Lower leg skin (tissue), 3 donors: ENCODE results near the gene ADGRV1.

Experiments
- POLR2A ChIP-seq, 2 donors: fragments of 450-650 bp; IDR thresholded peaks; one replicate each; pipeline ENCODE4 v1.6.1; 2016 to 2017; ENCODE audit warnings: antibody characterized with exemption in 2 of 2, mild to moderate bottlenecking in 1 of 2, moderate library complexity in 1 of 2
- TF ChIP-seq, protein P1 (sequence below), 3 donors: fragments of 450-650 bp; IDR thresholded peaks; one replicate each; pipeline ENCODE4 v1.5.1; 2016; ENCODE audit warnings: antibody characterized with exemption in 3 of 3, mild to moderate bottlenecking in 3 of 3, moderate library complexity in 2 of 3

GRCh38 chr5:90519081-90519480 is 39.5 kb upstream of the ADGRV1 start:
- TF ChIP-seq POLR2A (IDR thresholded peaks at IDR 0.05), result no peak
- TF ChIP-seq, protein P1, sequence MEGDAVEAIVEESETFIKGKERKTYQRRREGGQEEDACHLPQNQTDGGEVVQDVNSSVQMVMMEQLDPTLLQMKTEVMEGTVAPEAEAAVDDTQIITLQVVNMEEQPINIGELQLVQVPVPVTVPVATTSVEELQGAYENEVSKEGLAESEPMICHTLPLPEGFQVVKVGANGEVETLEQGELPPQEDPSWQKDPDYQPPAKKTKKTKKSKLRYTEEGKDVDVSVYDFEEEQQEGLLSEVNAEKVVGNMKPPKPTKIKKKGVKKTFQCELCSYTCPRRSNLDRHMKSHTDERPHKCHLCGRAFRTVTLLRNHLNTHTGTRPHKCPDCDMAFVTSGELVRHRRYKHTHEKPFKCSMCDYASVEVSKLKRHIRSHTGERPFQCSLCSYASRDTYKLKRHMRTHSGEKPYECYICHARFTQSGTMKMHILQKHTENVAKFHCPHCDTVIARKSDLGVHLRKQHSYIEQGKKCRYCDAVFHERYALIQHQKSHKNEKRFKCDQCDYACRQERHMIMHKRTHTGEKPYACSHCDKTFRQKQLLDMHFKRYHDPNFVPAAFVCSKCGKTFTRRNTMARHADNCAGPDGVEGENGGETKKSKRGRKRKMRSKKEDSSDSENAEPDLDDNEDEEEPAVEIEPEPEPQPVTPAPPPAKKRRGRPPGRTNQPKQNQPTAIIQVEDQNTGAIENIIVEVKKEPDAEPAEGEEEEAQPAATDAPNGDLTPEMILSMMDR (IDR thresholded peaks at IDR 0.05), result no peak
